ENCODE measurements around the gene CACNA2D2.

- TF ChIP-seq, protein P1, sequence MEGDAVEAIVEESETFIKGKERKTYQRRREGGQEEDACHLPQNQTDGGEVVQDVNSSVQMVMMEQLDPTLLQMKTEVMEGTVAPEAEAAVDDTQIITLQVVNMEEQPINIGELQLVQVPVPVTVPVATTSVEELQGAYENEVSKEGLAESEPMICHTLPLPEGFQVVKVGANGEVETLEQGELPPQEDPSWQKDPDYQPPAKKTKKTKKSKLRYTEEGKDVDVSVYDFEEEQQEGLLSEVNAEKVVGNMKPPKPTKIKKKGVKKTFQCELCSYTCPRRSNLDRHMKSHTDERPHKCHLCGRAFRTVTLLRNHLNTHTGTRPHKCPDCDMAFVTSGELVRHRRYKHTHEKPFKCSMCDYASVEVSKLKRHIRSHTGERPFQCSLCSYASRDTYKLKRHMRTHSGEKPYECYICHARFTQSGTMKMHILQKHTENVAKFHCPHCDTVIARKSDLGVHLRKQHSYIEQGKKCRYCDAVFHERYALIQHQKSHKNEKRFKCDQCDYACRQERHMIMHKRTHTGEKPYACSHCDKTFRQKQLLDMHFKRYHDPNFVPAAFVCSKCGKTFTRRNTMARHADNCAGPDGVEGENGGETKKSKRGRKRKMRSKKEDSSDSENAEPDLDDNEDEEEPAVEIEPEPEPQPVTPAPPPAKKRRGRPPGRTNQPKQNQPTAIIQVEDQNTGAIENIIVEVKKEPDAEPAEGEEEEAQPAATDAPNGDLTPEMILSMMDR (conservative IDR thresholded peaks at IDR 0.05; ENCODE audit: low read depth, low read length), result no peak
- TF ChIP-seq MAFK (IDR thresholded peaks at IDR 0.05; ENCODE audit: low read depth, low read length) (no peak), SMC3 (IDR thresholded peaks at IDR 0.05; ENCODE audit: low read depth, low read length) (no peak), CEBPB (IDR thresholded peaks at IDR 0.05; ENCODE audit: low read depth, low read length) (no peak), MXI1 (IDR thresholded peaks at IDR 0.05; ENCODE audit: borderline replicate concordance, low read depth, low read length) (no peak), POLR2A (IDR thresholded peaks at IDR 0.05; ENCODE audit: low read depth, low read length) (no peak), RAD21 (IDR thresholded peaks at IDR 0.05; ENCODE audit: low read length) (no peak), RCOR1 (IDR thresholded peaks at IDR 0.05; ENCODE audit: insufficient replicate concordance, low read length) (no peak), MAZ (IDR thresholded peaks at IDR 0.05; ENCODE audit: borderline replicate concordance, low read depth, low read length) (no peak), ELK1 (IDR thresholded peaks at IDR 0.05; ENCODE audit: borderline replicate concordance, low read depth, low read length) (no peak)
- TF ChIP-seq, protein P2, sequence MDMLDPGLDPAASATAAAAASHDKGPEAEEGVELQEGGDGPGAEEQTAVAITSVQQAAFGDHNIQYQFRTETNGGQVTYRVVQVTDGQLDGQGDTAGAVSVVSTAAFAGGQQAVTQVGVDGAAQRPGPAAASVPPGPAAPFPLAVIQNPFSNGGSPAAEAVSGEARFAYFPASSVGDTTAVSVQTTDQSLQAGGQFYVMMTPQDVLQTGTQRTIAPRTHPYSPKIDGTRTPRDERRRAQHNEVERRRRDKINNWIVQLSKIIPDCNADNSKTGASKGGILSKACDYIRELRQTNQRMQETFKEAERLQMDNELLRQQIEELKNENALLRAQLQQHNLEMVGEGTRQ (IDR thresholded peaks at IDR 0.05; ENCODE audit: low read depth, low read length), result no peak
Measured at GRCh38 chr3:50408443-50408944, 94.9 kb downstream of the CACNA2D2 start.
